ENCODE measurements around the gene NUP93.

- TF ChIP-seq SUZ12 (IDR thresholded peaks at IDR 0.05) = no peak
- TF ChIP-seq FOXK2 (IDR thresholded peaks at IDR 0.05) = no peak
- TF ChIP-seq ELF4 (IDR thresholded peaks at IDR 0.05) = no peak
- TF ChIP-seq SP1 (IDR thresholded peaks at IDR 0.05) = no peak
- TF ChIP-seq L3MBTL2 (conservative IDR thresholded peaks at IDR 0.05) = no peak
- no peak for TF ChIP-seq FOXM1 (IDR thresholded peaks at IDR 0.05; ENCODE audit: borderline replicate concordance)
- TF ChIP-seq HDGF (IDR thresholded peaks at IDR 0.05; ENCODE audit: borderline replicate concordance) = no peak
- no peak for TF ChIP-seq LEF1 (IDR thresholded peaks at IDR 0.05; ENCODE audit: borderline replicate concordance)
Measured at GRCh38 chr16:56741399-56741798, 11.5 kb downstream of the NUP93 start.

All from HEK293T (cell line).